CD4-positive, alpha-beta memory T cell (primary cell): ENCODE measurements around the gene AMPD3. TPM values are rescaled to one million over a fixed set of nuclear protein-coding genes. Genes with fewer than 3 reads are reported as not detected.

ENCODE experiments used
- CTCF ChIA-PET: fragments of 350-600 bp; sonication (Branson Sonifier 250); formaldehyde crosslinking; loops from one replicate; lab custom pipeline; 2021; ENCODE audit warnings: inconsistent platforms; ENCODE audit not compliant: partially characterized antibody; lab: Charles Lee
- POLR2A ChIA-PET: fragments of 350-600 bp; sonication (Branson Sonifier 250); formaldehyde crosslinking; loops from one replicate; lab custom pipeline; 2021; ENCODE audit not compliant: partially characterized antibody; lab: Charles Lee
- DNase-seq, 5 donors: peaks; one replicate each; pipeline versions ENCODE4 v3.0.0 to v3.0.0-alpha.2; 2020 to 2022; ENCODE audit warnings: mixed read lengths in 1 of 5
- H3K27ac ChIP-seq: one replicate; pipeline ENCODE4 v1.7.0; 2013; ENCODE audit warnings: low read depth, low read length
- H3K27me3 ChIP-seq: 2 replicates; pipeline ENCODE4 v1.7.0; 2013; ENCODE audit warnings: mild to moderate bottlenecking, low read length, moderate library complexity; ENCODE audit not compliant: insufficient read depth
- H3K36me3 ChIP-seq: 2 replicates; pipeline ENCODE4 v1.7.0; 2013; ENCODE audit warnings: mild to moderate bottlenecking, low read length, moderate library complexity; ENCODE audit not compliant: insufficient read depth
- H3K4me1 ChIP-seq: 2 replicates; pipeline ENCODE4 v1.7.0; 2013; ENCODE audit warnings: mild to moderate bottlenecking, low read length, moderate library complexity; ENCODE audit not compliant: insufficient read depth
- H3K4me3 ChIP-seq, 2 donors: one replicate each; pipeline ENCODE4 v1.7.0; 2013; ENCODE audit warnings: low read length in 2 of 2, mild to moderate bottlenecking in 1 of 2
- H3K9me3 ChIP-seq, 2 donors: one replicate each; pipeline ENCODE4 v1.7.0; 2013; ENCODE audit warnings: low read length in 2 of 2, control low read depth in 1 of 2; ENCODE audit not compliant: control insufficient read depth in 1 of 2
- H3K27ac Mint-ChIP-seq, 7 donors: one replicate each; pipeline ENCODE4 v1.8.0; 2020 to 2021; ENCODE audit warnings: mixed read lengths in 7 of 7, mild to moderate bottlenecking in 6 of 7, inconsistent platforms in 3 of 7, moderate library complexity in 3 of 7
- H3K27me3 Mint-ChIP-seq, 2 donors: one replicate each; pipeline ENCODE4 v1.8.0; 2020 to 2021; ENCODE audit warnings: mixed read lengths in 2 of 2
- H3K36me3 Mint-ChIP-seq, 2 donors: one replicate each; pipeline ENCODE4 v1.8.0; 2020 to 2021; ENCODE audit warnings: mixed read lengths in 2 of 2, inconsistent platforms in 1 of 2, mild to moderate bottlenecking in 1 of 2
- H3K4me1 Mint-ChIP-seq, 4 donors: one replicate each; pipeline ENCODE4 v1.8.0; 2020 to 2021; ENCODE audit warnings: mixed read lengths in 4 of 4, mild to moderate bottlenecking in 1 of 4
- H3K4me3 Mint-ChIP-seq, 8 donors: one replicate each; pipeline ENCODE4 v1.8.0; 2020 to 2021; ENCODE audit warnings: mixed read lengths in 8 of 8, mild to moderate bottlenecking in 7 of 8, moderate library complexity in 6 of 8, inconsistent platforms in 3 of 8
- H3K9me3 Mint-ChIP-seq, 8 donors: one replicate each; pipeline ENCODE4 v1.8.0; 2020 to 2021; ENCODE audit warnings: mixed read lengths in 8 of 8, mild to moderate bottlenecking in 5 of 8, inconsistent platforms in 3 of 8, moderate library complexity in 1 of 8
- intact Hi-C: fragments of 100-400 bp; cut with micrococcal nuclease; formaldehyde crosslinking; loops from one replicate; pipeline ENCODE4 v1.15.1; 2023
- polyA plus RNA-seq, 2 donors: library from polyadenylated mRNA; unstranded; fragments of 300-500 nt; fragmentation: Illumina TruSeq; gene quantifications; one replicate each; pipeline ENCODE4 v1.2.3, GENCODE V29; 2021
- total RNA-seq, 2 experiments: library from RNA; stranded (reverse); gene quantifications; one replicate each; pipeline ENCODE4 v1.2.3, GENCODE V29; 2021

Gene AMPD3
- total and polyA plus RNA-seq, 4 experiments from 2014 or later = 10.9 to 43.4 (median 30.1) TPM

GRCh38 chr11:10526974-10527918, 72.2 kb downstream of the AMPD3 start:
- DNase-seq = no peak
- no peaks in the 10 kb centered on the region for H3K4me1 ChIP-seq
- Mint-ChIP-seq H3K4me1 (peaks cover 0 to 9% (median 6%) of the 10 kb centered on the region in 4 donors), H3K4me3 (no peak overlapping the region), H3K36me3 (peaks cover 42 to 67% of the 10 kb centered on the region in 2 donors), H3K27ac (peak overlapping the region in 3 of 7 donors; percentile 2 to 61 (median 21)), H3K9me3 (no peaks in the 10 kb centered on the region), H3K27me3 (no peaks in the 10 kb centered on the region)
- POLR2A ChIA-PET = interaction anchor here (1.6 kb wide), 1 partner anchor 71 kb away, joined by 3 read pairs; no protein-coding TSS in a partner anchor
- H3K27ac ChIP-seq = no peak overlapping the region
- no peaks in the 10 kb centered on the region for H3K27me3 ChIP-seq
- intact Hi-C loops = no loop called here
- H3K9me3 ChIP-seq = no peaks in the 10 kb centered on the region
- CTCF ChIA-PET = interaction anchor here (0.7 kb wide), 1 partner anchor 126 kb away, joined by 3 read pairs; no protein-coding TSS in a partner anchor
- no peak overlapping the region for H3K4me3 ChIP-seq
- peaks cover 22% of the 10 kb centered on the region for H3K36me3 ChIP-seq

- no peaks in the 10 kb centered on the region for H3K27me3 Mint-ChIP-seq
- H3K27ac Mint-ChIP-seq = no peak overlapping the region
- H3K4me1 Mint-ChIP-seq = peaks cover 0 to 9% (median 6%) of the 10 kb centered on the region in 4 donors
- Histone ChIP-seq H3K36me3 (peaks cover 23% of the 10 kb centered on the region), H3K4me3 (no peak overlapping the region), H3K9me3 (no peaks in the 10 kb centered on the region), H3K27ac (no peak overlapping the region), H3K4me1 (no peaks in the 10 kb centered on the region), H3K27me3 (no peaks in the 10 kb centered on the region)
- no peak overlapping the region for H3K4me3 Mint-ChIP-seq
- H3K9me3 Mint-ChIP-seq = no peaks in the 10 kb centered on the region
- DNase-seq = no peak
- ChIA-PET CTCF (interaction anchor here (0.7 to 1.1 kb wide), 2 partner anchors 13 to 126 kb away, joined by 3 to 4 read pairs; partner anchors contain the start of gene RNF141), POLR2A (interaction anchor here (1.6 kb wide), 1 partner anchor 72 kb away, joined by 3 read pairs; no protein-coding TSS in a partner anchor)
- intact Hi-C loops = no loop called here
- peaks cover 43 to 71% of the 10 kb centered on the region in 2 donors for H3K36me3 Mint-ChIP-seq
Measured at GRCh38 chr11:10528121-10528520, 73.1 kb downstream of the AMPD3 start.

GRCh38 chr11:10529279-10529678, 74.2 kb downstream of the AMPD3 start:
- H3K36me3 ChIP-seq = peaks cover 23% of the 10 kb centered on the region
- no peaks in the 10 kb centered on the region for H3K27me3 Mint-ChIP-seq
- POLR2A ChIA-PET = interaction anchor here (1.6 kb wide), 1 partner anchor 73 kb away, joined by 3 read pairs; no protein-coding TSS in a partner anchor
- no peaks in the 10 kb centered on the region for H3K4me1 ChIP-seq
- H3K27ac ChIP-seq = no peak overlapping the region
- peaks cover 0 to 9% (median 4%) of the 10 kb centered on the region in 4 donors for H3K4me1 Mint-ChIP-seq
- no peak for DNase-seq
- CTCF ChIA-PET = no interaction called here
- H3K9me3 ChIP-seq = no peaks in the 10 kb centered on the region
- H3K36me3 Mint-ChIP-seq = peaks cover 43 to 70% of the 10 kb centered on the region in 2 donors
- no peak overlapping the region for H3K4me3 Mint-ChIP-seq
- intact Hi-C loops = no loop called here
- H3K27me3 ChIP-seq = no peaks in the 10 kb centered on the region
- no peak overlapping the region for H3K4me3 ChIP-seq
- H3K27ac Mint-ChIP-seq = peak overlapping the region in 1 of 7 donors; percentile 45
- H3K9me3 Mint-ChIP-seq = no peaks in the 10 kb centered on the region

GRCh38 chr11:10532526-10532925, 77.5 kb downstream of the AMPD3 start:
- Histone ChIP-seq H3K9me3 (no peaks in the 10 kb centered on the region), H3K27ac (no peak overlapping the region), H3K27me3 (no peaks in the 10 kb centered on the region), H3K36me3 (peaks cover 11% of the 10 kb centered on the region), H3K4me3 (no peak overlapping the region), H3K4me1 (no peaks in the 10 kb centered on the region)
- peaks cover 2 to 12% (median 4%) of the 10 kb centered on the region in 4 donors for H3K4me1 Mint-ChIP-seq
- no peaks in the 10 kb centered on the region for H3K9me3 Mint-ChIP-seq
- H3K36me3 Mint-ChIP-seq = peaks cover 24 to 48% of the 10 kb centered on the region in 2 donors
- H3K27ac Mint-ChIP-seq = no peak overlapping the region
- H3K4me3 Mint-ChIP-seq = no peak overlapping the region
- no peaks in the 10 kb centered on the region for H3K27me3 Mint-ChIP-seq
- intact Hi-C loops = no loop called here
- POLR2A ChIA-PET = no interaction called here
- no peak for DNase-seq
- CTCF ChIA-PET = interaction anchor here (0.9 to 3.1 kb wide), 3 partner anchors 9 to 127 kb away, joined by 5 to 36 read pairs (median 7); partner anchors contain the start of gene RNF141

GRCh38 chr11:10533323-10533722, 78.3 kb downstream of the AMPD3 start:
- no peaks in the 10 kb centered on the region for H3K27me3 Mint-ChIP-seq
- H3K27ac Mint-ChIP-seq = peak overlapping the region in 1 of 7 donors; percentile 14
- H3K4me1 Mint-ChIP-seq = peaks cover 2 to 10% (median 4%) of the 10 kb centered on the region in 4 donors
- no peak overlapping the region for H3K4me3 Mint-ChIP-seq
- no peaks in the 10 kb centered on the region for H3K9me3 Mint-ChIP-seq
- DNase-seq = no peak
- intact Hi-C loops = no loop called here
- H3K9me3 ChIP-seq = no peaks in the 10 kb centered on the region
- H3K27ac ChIP-seq = no peak overlapping the region
- peaks cover 22 to 43% of the 10 kb centered on the region in 2 donors for H3K36me3 Mint-ChIP-seq
- no peak overlapping the region for H3K4me3 ChIP-seq
- CTCF ChIA-PET = interaction anchor here (0.9 to 2.7 kb wide), 3 partner anchors 8 to 127 kb away, joined by 5 to 9 read pairs (median 7); no protein-coding TSS in a partner anchor
- peaks cover 11% of the 10 kb centered on the region for H3K36me3 ChIP-seq
- POLR2A ChIA-PET = no interaction called here
- no peaks in the 10 kb centered on the region for H3K4me1 ChIP-seq
- H3K27me3 ChIP-seq = no peaks in the 10 kb centered on the region

GRCh38 chr11:10534316-10534715, 79.3 kb downstream of the AMPD3 start:
- peaks cover 20 to 34% of the 10 kb centered on the region in 2 donors for H3K36me3 Mint-ChIP-seq
- POLR2A ChIA-PET = interaction anchor here (0.6 kb wide), 1 partner anchor 276 kb away, joined by 3 read pairs; no protein-coding TSS in a partner anchor
- intact Hi-C loops = no loop called here
- DNase-seq = no peak
- H3K4me1 Mint-ChIP-seq = peaks cover 3 to 11% (median 5%) of the 10 kb centered on the region in 4 donors
- H3K9me3 Mint-ChIP-seq = no peaks in the 10 kb centered on the region
- H3K27ac ChIP-seq = no peak overlapping the region
- H3K36me3 ChIP-seq = peaks cover 10% of the 10 kb centered on the region
- H3K27ac Mint-ChIP-seq = no peak overlapping the region
- H3K4me1 ChIP-seq = no peaks in the 10 kb centered on the region
- H3K27me3 Mint-ChIP-seq = no peaks in the 10 kb centered on the region
- H3K4me3 ChIP-seq = no peak overlapping the region
- no peaks in the 10 kb centered on the region for H3K9me3 ChIP-seq
- no peak overlapping the region for H3K4me3 Mint-ChIP-seq
- CTCF ChIA-PET = interaction anchor here (1.1 to 2.7 kb wide), 3 partner anchors 9 to 120 kb away, joined by 3 to 9 read pairs (median 7); no protein-coding TSS in a partner anchor
- no peaks in the 10 kb centered on the region for H3K27me3 ChIP-seq

- POLR2A ChIA-PET = interaction anchor here (0.6 kb wide), 1 partner anchor 612 kb away, joined by 3 read pairs; no protein-coding TSS in a partner anchor
- Histone ChIP-seq H3K36me3 (peaks cover 4% of the 10 kb centered on the region), H3K9me3 (no peaks in the 10 kb centered on the region), H3K27ac (no peak overlapping the region), H3K4me3 (no peak overlapping the region), H3K27me3 (no peaks in the 10 kb centered on the region), H3K4me1 (peaks cover 9% of the 10 kb centered on the region)
- Mint-ChIP-seq H3K27me3 (no peaks in the 10 kb centered on the region), H3K9me3 (no peaks in the 10 kb centered on the region), H3K27ac (no peak overlapping the region), H3K4me1 (peaks cover 12 to 27% (median 20%) of the 10 kb centered on the region in 4 donors), H3K36me3 (peaks cover 8 to 12% of the 10 kb centered on the region in 2 donors), H3K4me3 (no peak overlapping the region)
- intact Hi-C loops = no loop called here
- CTCF ChIA-PET = no interaction called here
- DNase-seq = no peak
Measured at GRCh38 chr11:10537600-10537999, 82.5 kb downstream of the AMPD3 start.
